ENCODE results near the gene TP53BP1.

- TF ChIP-seq CTCF (IDR thresholded peaks at IDR 0.05; ENCODE audit: low read depth, low read length, poor library complexity, severe bottlenecking) (no peak), EZH2phosphoT487 (IDR thresholded peaks at IDR 0.05; ENCODE audit: borderline replicate concordance, low read length) (no peak)
Measured at GRCh38 chr15:43423793-43424192, 69.2 kb downstream of the TP53BP1 start.
